Liver (tissue), 9 donors: ENCODE measurements around the gene HEPN1. TPM values are rescaled to one million over a fixed set of nuclear protein-coding genes. Genes with fewer than 3 reads are reported as not detected.

Experiments used
- DNase-seq: peaks from one replicate; pipeline ENCODE4 v3.0.0-alpha.2; 2017; ENCODE audit warnings: low spot score
- H3K27ac ChIP-seq, 2 donors: one replicate each; pipeline ENCODE4 v1.7.0; 2013; ENCODE audit warnings: inconsistent platforms in 2 of 2, low read length in 2 of 2, control low read depth in 1 of 2, low read depth in 1 of 2, mild to moderate bottlenecking in 1 of 2
- H3K27me3 ChIP-seq, 4 donors: one replicate each; pipeline versions ENCODE4 v1.6.1 to v1.7.0; 2013; ENCODE audit warnings: low read length in 3 of 4, inconsistent platforms in 1 of 4, mild to moderate bottlenecking in 1 of 4, moderate library complexity in 1 of 4; ENCODE audit not compliant: control insufficient read depth in 4 of 4, insufficient read depth in 4 of 4
- H3K36me3 ChIP-seq, 4 donors: one replicate each; pipeline versions ENCODE4 v1.6.1 to v1.7.0; 2013; ENCODE audit warnings: low read length in 3 of 4, mild to moderate bottlenecking in 3 of 4, low read depth in 1 of 4, moderate library complexity in 1 of 4; ENCODE audit not compliant: control insufficient read depth in 4 of 4, insufficient read depth in 3 of 4
- H3K4me1 ChIP-seq, 4 donors: one replicate each; pipeline versions ENCODE4 v1.6.1 to v1.7.0; 2013; ENCODE audit warnings: low read length in 3 of 4, mild to moderate bottlenecking in 3 of 4, moderate library complexity in 1 of 4; ENCODE audit not compliant: control insufficient read depth in 4 of 4, insufficient read depth in 4 of 4
- H3K4me3 ChIP-seq, 3 donors: one replicate each; pipeline versions ENCODE4 v1.6.1 to v1.7.0; 2013; ENCODE audit warnings: low read length in 3 of 3, control low read depth in 1 of 3, low read depth in 1 of 3, mild to moderate bottlenecking in 1 of 3
- H3K9ac ChIP-seq, 2 donors: one replicate each; pipeline ENCODE4 v1.7.0; 2013; ENCODE audit warnings: low read length in 2 of 2, mild to moderate bottlenecking in 2 of 2, moderate library complexity in 2 of 2, control low read depth in 1 of 2, low read depth in 1 of 2
- H3K9me3 ChIP-seq, 4 donors: one replicate each; pipeline versions ENCODE4 v1.6.1 to v1.7.0; 2013; ENCODE audit warnings: low read length in 3 of 4; ENCODE audit not compliant: control insufficient read depth in 4 of 4
- ATF3 ChIP-seq: IDR thresholded peaks from 2 replicates; pipeline ENCODE4 v1.6.1; 2016; ENCODE audit warnings: antibody characterized with exemption
- CTCF ChIP-seq: fragments of 150-350 bp; IDR thresholded peaks from 2 replicates; pipeline ENCODE4 v1.5.1; 2017; ENCODE audit warnings: improper control_type of control experiment, low read depth, low read length; ENCODE audit not compliant: missing input control
- EGR1 ChIP-seq, 2 donors: IDR thresholded peaks; 2 replicates each; pipeline ENCODE4 v1.6.1; 2016 to 2018; ENCODE audit warnings: antibody characterized with exemption in 2 of 2, low read depth in 2 of 2
- FOXA1 ChIP-seq: IDR thresholded peaks from 2 replicates; pipeline ENCODE4 v1.6.1; 2016; ENCODE audit warnings: antibody characterized with exemption
- GABPA ChIP-seq, 2 donors: IDR thresholded peaks in 1 of 2; conservative IDR thresholded peaks in 1 of 2; 2 replicates each; pipeline ENCODE4 v1.6.1; 2016; ENCODE audit warnings: antibody characterized with exemption in 2 of 2, mild to moderate bottlenecking in 1 of 2, moderate library complexity in 1 of 2
- HNF4A ChIP-seq, 2 donors: conservative IDR thresholded peaks; 2 replicates each; pipeline ENCODE4 v1.6.1; 2016; ENCODE audit warnings: antibody characterized with exemption in 2 of 2, mild to moderate bottlenecking in 2 of 2
- HNF4G ChIP-seq: IDR thresholded peaks from 2 replicates; pipeline ENCODE4 v1.6.1; 2016; ENCODE audit warnings: antibody characterized with exemption
- JUND ChIP-seq, 2 donors: IDR thresholded peaks; 2 replicates each; pipeline ENCODE4 v1.6.1; 2016; ENCODE audit warnings: antibody characterized with exemption in 2 of 2
- MAX ChIP-seq: IDR thresholded peaks from 2 replicates; pipeline ENCODE4 v1.6.1; 2016; ENCODE audit warnings: antibody characterized with exemption
- NR2F2 ChIP-seq: IDR thresholded peaks from 2 replicates; pipeline ENCODE4 v1.6.1; 2016; ENCODE audit warnings: antibody characterized with exemption
- RXRA ChIP-seq, 2 donors: IDR thresholded peaks; 2 replicates each; pipeline ENCODE4 v1.6.1; 2017 to 2018; ENCODE audit warnings: antibody characterized with exemption in 2 of 2, mild to moderate bottlenecking in 1 of 2
- TAF1 ChIP-seq: conservative IDR thresholded peaks from 2 replicates; pipeline ENCODE4 v1.6.1; 2016; ENCODE audit warnings: antibody characterized with exemption, mild to moderate bottlenecking
- YY1 ChIP-seq: IDR thresholded peaks from 2 replicates; pipeline ENCODE4 v1.6.1; 2016; ENCODE audit warnings: antibody characterized with exemption, mild to moderate bottlenecking
- WGBS: extraction: QIAGEN DNeasy Blood & Tissue Kit; methylation state at CpG from one replicate; pipeline ENCODE4 v1.1.7; 2013; 5-methylcytosine and 5-hydroxymethylcytosine counted together
- polyA plus RNA-seq, 2 donors: library from polyadenylated mRNA; stranded (reverse) in 1 of 2; unstranded in 1 of 2; fragments of 200-250 nt in 1 of 2; fragments of >200 nt in 1 of 2; fragmentation: Nextera tagmentation in 1 of 2; extraction: Ambion mirVana in 1 of 2; gene quantifications; one replicate each; pipeline versions ENCODE4 v1.2.1 to v1.2.3, GENCODE V29; 2013 to 2015
- total RNA-seq, 2 donors: library from RNA; depleted of rRNA; stranded (reverse); fragments of >200 nt; gene quantifications; one replicate each; pipeline ENCODE4 v1.2.3, GENCODE V29; 2014
- TF ChIP-seq, protein P1 (sequence below): IDR thresholded peaks from 2 replicates; pipeline ENCODE4 v1.6.1; 2016; ENCODE audit warnings: antibody characterized with exemption
- TF ChIP-seq, protein P2 (sequence below): IDR thresholded peaks from 2 replicates; pipeline ENCODE4 v1.6.1; 2016; ENCODE audit warnings: antibody characterized with exemption, mild to moderate bottlenecking
- donor health status: healthy.
- donor health status: healthy.
- donor health status: healthy.
- donor health status: healthy.
- donor health status: healthy.

The HEPN1 gene
- total and polyA plus RNA-seq, 4 donors = 0.22 to 2.6 TPM; not detected in 2

- no peaks in the 10 kb centered on the region for H3K9me3 ChIP-seq
- H3K9ac ChIP-seq = peak overlapping the region in 1 of 2 donors; percentile 67
- peaks cover 0 to 3% (median 0%) of the 10 kb centered on the region in 4 donors for H3K27me3 ChIP-seq
- TF ChIP-seq, protein P1, sequence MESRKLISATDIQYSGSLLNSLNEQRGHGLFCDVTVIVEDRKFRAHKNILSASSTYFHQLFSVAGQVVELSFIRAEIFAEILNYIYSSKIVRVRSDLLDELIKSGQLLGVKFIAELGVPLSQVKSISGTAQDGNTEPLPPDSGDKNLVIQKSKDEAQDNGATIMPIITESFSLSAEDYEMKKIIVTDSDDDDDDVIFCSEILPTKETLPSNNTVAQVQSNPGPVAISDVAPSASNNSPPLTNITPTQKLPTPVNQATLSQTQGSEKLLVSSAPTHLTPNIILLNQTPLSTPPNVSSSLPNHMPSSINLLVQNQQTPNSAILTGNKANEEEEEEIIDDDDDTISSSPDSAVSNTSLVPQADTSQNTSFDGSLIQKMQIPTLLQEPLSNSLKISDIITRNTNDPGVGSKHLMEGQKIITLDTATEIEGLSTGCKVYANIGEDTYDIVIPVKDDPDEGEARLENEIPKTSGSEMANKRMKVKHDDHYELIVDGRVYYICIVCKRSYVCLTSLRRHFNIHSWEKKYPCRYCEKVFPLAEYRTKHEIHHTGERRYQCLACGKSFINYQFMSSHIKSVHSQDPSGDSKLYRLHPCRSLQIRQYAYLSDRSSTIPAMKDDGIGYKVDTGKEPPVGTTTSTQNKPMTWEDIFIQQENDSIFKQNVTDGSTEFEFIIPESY = no peak
- TF ChIP-seq NR2F2 (no peak), HNF4A (conservative IDR thresholded peaks at IDR 0.05) (no peak), YY1 (no peak), MAX (no peak), JUND (IDR thresholded peaks at IDR 0.05) (no peak), RXRA (IDR thresholded peaks at IDR 0.05) (no peak), EGR1 (IDR thresholded peaks at IDR 0.05; ENCODE audit: low read depth in 2 of 2) (no peak), CTCF (no peak), ATF3 (no peak), HNF4G (no peak), FOXA1 (no peak), GABPA (IDR thresholded peaks at IDR 0.05 in 1 of 2, conservative IDR thresholded peaks at IDR 0.05 in 1 of 2) (no peak), TAF1 (no peak)
- TF ChIP-seq, protein P2, sequence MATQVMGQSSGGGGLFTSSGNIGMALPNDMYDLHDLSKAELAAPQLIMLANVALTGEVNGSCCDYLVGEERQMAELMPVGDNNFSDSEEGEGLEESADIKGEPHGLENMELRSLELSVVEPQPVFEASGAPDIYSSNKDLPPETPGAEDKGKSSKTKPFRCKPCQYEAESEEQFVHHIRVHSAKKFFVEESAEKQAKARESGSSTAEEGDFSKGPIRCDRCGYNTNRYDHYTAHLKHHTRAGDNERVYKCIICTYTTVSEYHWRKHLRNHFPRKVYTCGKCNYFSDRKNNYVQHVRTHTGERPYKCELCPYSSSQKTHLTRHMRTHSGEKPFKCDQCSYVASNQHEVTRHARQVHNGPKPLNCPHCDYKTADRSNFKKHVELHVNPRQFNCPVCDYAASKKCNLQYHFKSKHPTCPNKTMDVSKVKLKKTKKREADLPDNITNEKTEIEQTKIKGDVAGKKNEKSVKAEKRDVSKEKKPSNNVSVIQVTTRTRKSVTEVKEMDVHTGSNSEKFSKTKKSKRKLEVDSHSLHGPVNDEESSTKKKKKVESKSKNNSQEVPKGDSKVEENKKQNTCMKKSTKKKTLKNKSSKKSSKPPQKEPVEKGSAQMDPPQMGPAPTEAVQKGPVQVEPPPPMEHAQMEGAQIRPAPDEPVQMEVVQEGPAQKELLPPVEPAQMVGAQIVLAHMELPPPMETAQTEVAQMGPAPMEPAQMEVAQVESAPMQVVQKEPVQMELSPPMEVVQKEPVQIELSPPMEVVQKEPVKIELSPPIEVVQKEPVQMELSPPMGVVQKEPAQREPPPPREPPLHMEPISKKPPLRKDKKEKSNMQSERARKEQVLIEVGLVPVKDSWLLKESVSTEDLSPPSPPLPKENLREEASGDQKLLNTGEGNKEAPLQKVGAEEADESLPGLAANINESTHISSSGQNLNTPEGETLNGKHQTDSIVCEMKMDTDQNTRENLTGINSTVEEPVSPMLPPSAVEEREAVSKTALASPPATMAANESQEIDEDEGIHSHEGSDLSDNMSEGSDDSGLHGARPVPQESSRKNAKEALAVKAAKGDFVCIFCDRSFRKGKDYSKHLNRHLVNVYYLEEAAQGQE = no peak
- no peak for DNase-seq
- no peak overlapping the region for H3K4me3 ChIP-seq
- H3K4me1 ChIP-seq = peaks cover 0 to 12% (median 4%) of the 10 kb centered on the region in 4 donors
- H3K36me3 ChIP-seq = no peaks in the 10 kb centered on the region
- WGBS = 67% methylated on average over 3 of the region's 3 CpGs
- no peak overlapping the region for H3K27ac ChIP-seq
These were observed 43.6 kb upstream of the HEPN1 start for GRCh38 chr11:124875401-124875800.
